Psoas muscle (tissue), 8 donors: ENCODE results near the gene SURF2. TPM values are rescaled to one million over a fixed set of nuclear protein-coding genes. Genes with fewer than 3 reads are reported as not detected.

ENCODE experiments used
- ATAC-seq, 4 donors: fragments of 200-7000 bp; cut with Tn5 transposase; one replicate each; pipeline ENCODE4 v1.9.1; 2020; ENCODE audit warnings: moderate library complexity in 3 of 4, mild to moderate bottlenecking in 2 of 4
- DNase-seq, 2 donors: peaks; one replicate each; pipeline ENCODE4 v3.0.0-alpha.2; 2020
- H3K27ac ChIP-seq: fragments of 200-600 bp; one replicate; pipeline ENCODE4 v1.8.0; 2022
- H3K27me3 ChIP-seq, 3 donors: fragments of 200-600 bp in 1 of 3; one replicate each; pipeline versions ENCODE4 v1.6.1 to v1.8.0; 2013 to 2022; ENCODE audit warnings: low read length in 2 of 3, mild to moderate bottlenecking in 2 of 3, moderate library complexity in 1 of 3; ENCODE audit not compliant: insufficient read depth in 3 of 3
- H3K36me3 ChIP-seq, 2 donors: fragments of 200-600 bp in 1 of 2; one replicate each; pipeline versions ENCODE4 v1.6.1 to v1.8.0; 2013 to 2022; ENCODE audit warnings: low read depth in 1 of 2, mild to moderate bottlenecking in 1 of 2, moderate library complexity in 1 of 2; ENCODE audit not compliant: insufficient read depth in 1 of 2
- H3K4me1 ChIP-seq: fragments of 200-600 bp; one replicate; pipeline ENCODE4 v1.8.0; 2022
- H3K4me3 ChIP-seq: fragments of 200-600 bp; one replicate; pipeline ENCODE4 v1.8.0; 2022; ENCODE audit warnings: mild to moderate bottlenecking
- H3K9me3 ChIP-seq: fragments of 200-600 bp; one replicate; pipeline ENCODE4 v1.8.0; 2022
- CTCF ChIP-seq: fragments of 200-600 bp; IDR thresholded peaks from one replicate; pipeline ENCODE4 v1.8.0; 2022; ENCODE audit warnings: antibody characterized with exemption
- WGBS, 3 donors: extraction: QIAGEN DNeasy Blood & Tissue Kit; methylation state at CpG; one replicate each; pipeline versions ENCODE4 v1.1.6 to v1.1.7; 2013; 5-methylcytosine and 5-hydroxymethylcytosine counted together
- intact Hi-C, 2 donors: fragments of 100-400 bp; cut with DNase I; formaldehyde crosslinking; loops; one replicate each; pipeline versions ENCODE4 v1.11.0 to v1.14.2; 2022
- polyA plus RNA-seq, 3 donors: library from polyadenylated mRNA; stranded (reverse); fragments of 200-250 nt; gene quantifications; one replicate each; pipeline ENCODE4 v1.2.3, GENCODE V29; 2013
- total RNA-seq, 4 donors: library from RNA; stranded (reverse); fragmentation: NEBNext Ultra II Directional in 2 of 4; extraction: Animal tissue kit (Norgen Biotek cat#: 25700) in 2 of 4; gene quantifications; one replicate each; pipeline versions ENCODE4 v1.2.1 to v1.2.4, GENCODE V29; 2021 to 2023
- donor health status: healthy with polysubstance abuse.
- donor health status: DM: no; HTN: no; CAD: no; lungs with moderate emphysema.
- donor health status: Bipolar disorder and iron deficiency.
- donor health status: healthy.
- donor health status: DM: yes; HTN: yes; CAD: no.
- donor health status: DM: no; HTN: no; CAD: no.
- donor health status: DM: no; HTN: no; CAD: no.
- donor health status: DM: yes; HTN: yes; CAD: no.

SURF2 gene
- total and polyA plus RNA-seq, 7 donors = 10.9 to 50.6 (median 13.8) TPM

GRCh38 chr9:133367778-133368177 lies 11.4 kb downstream of the SURF2 start:
- DNase-seq = no peak
- H3K9me3 ChIP-seq = no peaks in the 10 kb centered on the region
- H3K27ac ChIP-seq = peak overlapping the region; percentile 58
- peaks cover 53% of the 10 kb centered on the region for H3K4me1 ChIP-seq
- no peak for TF ChIP-seq CTCF
- ATAC-seq = peak in 3 of 4 donors; percentile 26 to 63 (median 40)
- no peaks in the 10 kb centered on the region for H3K27me3 ChIP-seq
- peaks cover 4 to 70% of the 10 kb centered on the region in 2 donors for H3K36me3 ChIP-seq
- H3K4me3 ChIP-seq = no peak overlapping the region
- intact Hi-C loops = no loop called here
- WGBS, 3 donors = 48 to 74% (median 49%) methylated on average over 10 of the region's 10 CpGs

- peaks cover 57% of the 10 kb centered on the region for H3K4me1 ChIP-seq
- H3K27me3 ChIP-seq = no peaks in the 10 kb centered on the region
- H3K4me3 ChIP-seq = no peak overlapping the region
- intact Hi-C loops = no loop called here
- 24 to 51% (median 34%) methylated on average over 18 of the region's 18 CpGs for WGBS, 3 donors
- DNase-seq = no peak
- H3K9me3 ChIP-seq = no peaks in the 10 kb centered on the region
- peak; percentile 9 to 80 (median 62) for ATAC-seq
- H3K36me3 ChIP-seq = peaks cover 4 to 64% of the 10 kb centered on the region in 2 donors
- TF ChIP-seq CTCF = no peak
- peak overlapping the region; percentile 58 for H3K27ac ChIP-seq
These were observed 12.0 kb downstream of the SURF2 start for GRCh38 chr9:133368249-133368881.

- Histone ChIP-seq H3K27ac (no peak overlapping the region), H3K4me3 (no peak overlapping the region), H3K4me1 (peaks cover 67% of the 10 kb centered on the region), H3K9me3 (no peaks in the 10 kb centered on the region), H3K36me3 (peaks cover 4 to 53% of the 10 kb centered on the region in 2 donors), H3K27me3 (no peaks in the 10 kb centered on the region)
- no peak for TF ChIP-seq CTCF
- 75 to 87% (median 82%) methylated on average over 6 of the region's 6 CpGs for WGBS, 3 donors
- intact Hi-C loops = no loop called here
- ATAC-seq = no peak
- DNase-seq = no peak
These were observed 13.1 kb downstream of the SURF2 start for GRCh38 chr9:133369422-133369821.

GRCh38 chr9:133369933-133370332 lies 13.6 kb downstream of the SURF2 start:
- Histone ChIP-seq H3K27ac (no peak overlapping the region), H3K4me1 (peaks cover 71% of the 10 kb centered on the region), H3K9me3 (no peaks in the 10 kb centered on the region), H3K4me3 (no peak overlapping the region), H3K27me3 (no peaks in the 10 kb centered on the region), H3K36me3 (peaks cover 4 to 48% of the 10 kb centered on the region in 2 donors)
- intact Hi-C loops = no loop called here
- ATAC-seq (no peak), DNase-seq (no peak)
- no peak for TF ChIP-seq CTCF
- WGBS, 3 donors = 82 to 86% (median 83%) methylated on average over 7 of the region's 7 CpGs

- peaks cover 2 to 41% of the 10 kb centered on the region in 2 donors for H3K36me3 ChIP-seq
These were observed 14.3 kb downstream of the SURF2 start for GRCh38 chr9:133370685-133371084.

More at GRCh38 chr9:133370685-133371084, 14.3 kb downstream of the SURF2 start:
- WGBS, 3 donors = 59 to 68% (median 60%) methylated on average over 9 of the region's 9 CpGs
- Histone ChIP-seq H3K4me1 (peaks cover 71% of the 10 kb centered on the region), H3K27ac (no peak overlapping the region), H3K9me3 (no peaks in the 10 kb centered on the region), H3K4me3 (no peak overlapping the region), H3K27me3 (no peaks in the 10 kb centered on the region)
- no peak for ATAC-seq
- no peak for DNase-seq
- intact Hi-C loops = no loop called here
- no peak for TF ChIP-seq CTCF
